Right renal cortex interstitium (tissue), 3 donors: ENCODE measurements around the gene IL1RAPL1. TPM values are rescaled to one million over a fixed set of nuclear protein-coding genes. Genes with fewer than 3 reads are reported as not detected.

Experiments used
- DNase-seq, 3 donors: peaks; one replicate each; pipeline ENCODE4 v3.0.0-alpha.2; 2013; ENCODE audit warnings: low read depth in 3 of 3, low spot score in 2 of 3
- polyA plus RNA-seq, 3 donors: library from polyadenylated mRNA; unstranded; fragments of 120-200 nt; gene quantifications; one replicate each; pipeline ENCODE4 v1.2.1, GENCODE V29; 2013; ENCODE audit not compliant: insufficient read length in 3 of 3

Gene IL1RAPL1
- polyA plus RNA-seq, 3 donors: 2.3 to 3.6 (median 2.7) TPM

- no peak for DNase-seq
These were observed 900.0 kb downstream of the IL1RAPL1 start for GRCh38 chrX:29487214-29487613.

GRCh38 chrX:29487714-29488113 is 900.5 kb downstream of the IL1RAPL1 start:
- DNase-seq: no peak

- no peak for DNase-seq
These were observed 901.7 kb downstream of the IL1RAPL1 start for GRCh38 chrX:29488919-29489318.

GRCh38 chrX:29490606-29491005 is 903.4 kb downstream of the IL1RAPL1 start:
- no peak for DNase-seq

GRCh38 chrX:29491659-29492058 is 904.4 kb downstream of the IL1RAPL1 start:
- DNase-seq: no peak

- no peak for DNase-seq
These were observed 909.5 kb downstream of the IL1RAPL1 start for GRCh38 chrX:29496636-29497180.

GRCh38 chrX:29506729-29507128 is 919.5 kb downstream of the IL1RAPL1 start:
- no peak for DNase-seq

GRCh38 chrX:29518100-29518499 is 930.9 kb downstream of the IL1RAPL1 start:
- DNase-seq: no peak

- DNase-seq: no peak
These were observed 941.0 kb downstream of the IL1RAPL1 start for GRCh38 chrX:29528281-29528680.

- no peak for DNase-seq
These were observed 943.3 kb downstream of the IL1RAPL1 start for GRCh38 chrX:29530501-29530900.

- DNase-seq: no peak
These were observed 944.1 kb downstream of the IL1RAPL1 start for GRCh38 chrX:29531336-29531735.

GRCh38 chrX:29535212-29536162 is 948.2 kb downstream of the IL1RAPL1 start:
- no peak for DNase-seq

GRCh38 chrX:29541038-29541437 is 953.8 kb downstream of the IL1RAPL1 start:
- no peak for DNase-seq

GRCh38 chrX:29542152-29542551 is 954.9 kb downstream of the IL1RAPL1 start:
- peak in 1 of 3 donors; percentile 3 for DNase-seq

GRCh38 chrX:29545878-29546277 is 958.6 kb downstream of the IL1RAPL1 start:
- DNase-seq: no peak

- no peak for DNase-seq
These were observed 960.6 kb downstream of the IL1RAPL1 start for GRCh38 chrX:29547877-29548276.

- no peak for DNase-seq
These were observed 966.3 kb downstream of the IL1RAPL1 start for GRCh38 chrX:29553542-29553941.

- DNase-seq: no peak
These were observed 968.3 kb downstream of the IL1RAPL1 start for GRCh38 chrX:29555465-29556091.

- DNase-seq: no peak
These were observed 972.8 kb downstream of the IL1RAPL1 start for GRCh38 chrX:29560065-29560464.

- DNase-seq: no peak
These were observed 974.2 kb downstream of the IL1RAPL1 start for GRCh38 chrX:29561417-29561816.

GRCh38 chrX:29580560-29580959 is 993.3 kb downstream of the IL1RAPL1 start:
- no peak for DNase-seq

- DNase-seq: no peak
These were observed 994.0 kb downstream of the IL1RAPL1 start for GRCh38 chrX:29581223-29581622.
